Mesangial cell (primary cell): ENCODE data around the gene LCE3A. TPM values are rescaled to one million over a fixed set of nuclear protein-coding genes. Genes with fewer than 3 reads are reported as not detected.

Source experiments
- total RNA-seq: library from RNA; depleted of rRNA; stranded (reverse); fragments of >200 nt; gene quantifications from 2 replicates; pipeline ENCODE4 v1.2.3, GENCODE V29; 2015

LCE3A gene, protein sequence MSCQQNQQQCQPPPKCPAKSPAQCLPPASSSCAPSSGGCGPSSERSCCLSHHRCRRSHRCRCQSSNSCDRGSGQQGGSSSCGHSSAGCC
- not detected in 2 replicates for total RNA-seq

DNA sequence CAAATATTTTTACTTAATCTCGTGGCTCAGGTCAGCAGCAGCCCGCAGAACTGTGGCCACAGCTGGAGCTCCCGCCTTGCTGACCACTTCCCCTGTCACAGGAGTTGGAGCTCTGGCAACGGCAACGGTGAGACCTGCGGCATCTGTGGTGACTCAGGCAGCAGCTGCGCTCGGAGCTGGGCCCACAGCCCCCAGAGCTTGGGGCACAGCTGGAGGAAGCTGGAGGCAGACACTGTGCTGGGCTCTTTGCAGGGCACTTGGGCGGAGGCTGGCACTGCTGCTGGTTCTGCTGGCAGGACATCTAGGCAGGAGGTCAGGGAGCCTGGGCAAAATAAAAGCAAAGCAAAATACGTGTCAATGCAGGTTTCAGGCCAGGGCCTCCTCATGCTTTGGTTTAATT, at the start of gene LCE3A:
TSS of gene LCE3A (minus strand) at position 301 of the 400 bp plus-strand sequence. CDS start at position 301, 0 bp downstream.

DNA sequence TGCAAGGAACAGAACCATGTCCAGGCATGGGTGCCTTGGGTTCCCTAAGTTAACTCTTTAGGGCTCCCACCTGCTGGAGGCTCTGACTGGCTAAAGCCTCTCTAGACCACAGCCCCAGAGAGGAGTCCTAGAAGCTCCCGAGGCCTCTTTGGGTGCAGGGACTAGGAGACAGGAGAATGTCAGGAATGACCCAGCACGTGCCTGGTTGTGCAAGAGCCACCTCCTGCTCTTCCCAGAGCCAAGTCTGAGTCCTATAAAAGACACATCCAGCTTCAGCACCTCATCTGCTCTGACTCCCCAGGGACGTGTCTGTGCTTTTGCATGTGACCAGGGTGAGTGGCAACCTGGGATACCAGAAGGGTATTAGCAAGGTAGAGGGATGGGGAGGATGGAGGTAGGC, 40.2 kb upstream of the LCE3A start, which contains the start of gene LCE2D:
TSS of gene LCE2D (plus strand) at position 283 of the 400 bp plus-strand sequence. CDS start 726 bp downstream, outside the sequence.

DNA sequence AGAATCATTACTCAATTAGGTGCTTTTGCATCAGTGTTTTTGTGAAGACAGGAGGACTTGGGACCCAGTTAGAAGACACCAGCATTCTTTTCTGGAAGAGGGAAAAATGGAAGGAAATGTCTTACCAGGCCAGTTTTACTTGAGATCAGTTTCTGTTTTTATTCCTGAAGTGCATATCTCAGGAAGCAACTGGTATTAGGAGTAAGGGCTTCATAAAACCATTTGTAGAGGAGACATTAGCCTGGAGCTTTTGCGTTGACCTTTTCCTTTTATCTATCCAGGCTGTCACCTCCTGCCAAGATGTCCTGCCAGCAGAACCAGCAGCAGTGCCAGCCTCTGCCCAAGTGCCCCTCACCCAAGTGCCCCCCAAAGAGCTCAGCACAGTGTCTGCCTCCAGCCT, 9.4 kb downstream of the LCE3A start, which contains the start of gene LCE3B:
TSS of gene LCE3B (plus strand) at position 301 of the 400 bp plus-strand sequence. CDS start at position 301, 0 bp downstream.

DNA sequence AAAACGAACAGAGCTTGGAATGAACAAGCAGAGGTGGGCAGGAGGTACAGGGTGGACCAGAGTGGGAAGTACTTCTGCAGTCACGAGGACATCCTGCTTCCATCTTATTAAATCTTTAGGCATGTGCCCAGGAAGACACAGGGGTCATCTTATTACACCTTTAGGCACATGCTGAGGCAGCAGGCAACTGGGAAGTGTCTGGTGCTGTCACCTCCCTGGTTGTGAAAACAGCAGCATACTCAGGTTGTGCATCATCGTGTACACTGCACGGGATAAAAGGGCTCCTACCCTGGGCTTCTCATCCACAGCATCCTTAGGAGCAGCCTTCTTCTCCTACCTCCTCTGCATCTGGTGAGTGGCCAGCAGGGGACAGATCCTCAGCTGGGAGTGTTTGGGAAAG, 23.0 kb downstream of the LCE3A start, which contains the start of gene LCE3C:
TSS of gene LCE3C (plus strand) at position 301 of the 400 bp plus-strand sequence. CDS start 498 bp downstream, outside the sequence.

DNA sequence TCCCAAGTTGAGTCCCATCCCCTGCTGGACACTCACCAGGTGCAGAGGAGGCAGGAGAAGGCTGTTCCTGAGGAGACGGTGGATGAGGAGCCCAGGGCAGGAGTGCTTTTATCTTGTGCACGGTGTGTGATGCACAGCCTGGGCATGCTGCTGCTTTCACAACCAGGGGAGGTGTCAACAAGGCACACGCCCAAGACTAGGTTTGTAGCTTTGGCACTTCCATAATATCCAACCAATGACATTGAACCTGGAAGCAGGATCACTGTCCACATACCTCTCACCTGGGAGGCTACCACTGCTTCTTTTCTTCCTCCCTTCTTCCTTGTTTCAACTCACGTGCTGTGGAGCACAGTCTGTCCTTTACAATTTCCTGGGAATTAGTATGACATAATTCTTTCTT, 42.5 kb downstream of the LCE3A start, which contains the start of gene LCE3D:
TSS of gene LCE3D (minus strand) at position 84 of the 400 bp plus-strand sequence. CDS start 580 bp downstream, outside the sequence.

Other genes with a start within 250 kb of the LCE3A start
- not detected in 2 replicates for gene CRNN, start 208.8 kb downstream of the LCE3A start, total RNA-seq
- gene LCE5A, start 112.3 kb downstream of the LCE3A start, total RNA-seq = not detected in 2 replicates
- not detected in 2 replicates for gene CRCT1, start 108.6 kb downstream of the LCE3A start, total RNA-seq
- gene LCE3E, start 56.3 kb downstream of the LCE3A start, total RNA-seq = not detected in 2 replicates
- not detected in 2 replicates for gene LCE3D, start 42.6 kb downstream of the LCE3A start, total RNA-seq
- not detected in 2 replicates for gene LCE3C, start 22.9 kb downstream of the LCE3A start, total RNA-seq
- not detected in 2 replicates for gene LCE3B, start 9.3 kb downstream of the LCE3A start, total RNA-seq
- not detected in 2 replicates for gene LCE2D, start 40.3 kb upstream of the LCE3A start, total RNA-seq
- gene LCE2C, start 52.2 kb upstream of the LCE3A start, total RNA-seq = not detected in 2 replicates
- not detected in 2 replicates for gene LCE2B, start 63.0 kb upstream of the LCE3A start, total RNA-seq
- gene LCE2A, start 75.2 kb upstream of the LCE3A start, total RNA-seq = not detected in 2 replicates
- not detected in 2 replicates for gene LCE4A, start 85.1 kb upstream of the LCE3A start, total RNA-seq
- gene KPRP, start 134.9 kb upstream of the LCE3A start, total RNA-seq = not detected in 2 replicates
- not detected in 2 replicates for gene LCE1F, start 152.0 kb upstream of the LCE3A start, total RNA-seq
- gene LCE1E, start 163.2 kb upstream of the LCE3A start, total RNA-seq = not detected in 2 replicates
- gene LCE1D, start 173.6 kb upstream of the LCE3A start, total RNA-seq = not detected in 2 replicates
- not detected in 2 replicates for gene LCE1C, start 183.5 kb upstream of the LCE3A start, total RNA-seq
- not detected in 2 replicates for gene LCE1B, start 188.9 kb upstream of the LCE3A start, total RNA-seq
- not detected in 2 replicates for gene LCE1A, start 204.4 kb upstream of the LCE3A start, total RNA-seq
- not detected in 2 replicates for gene LCE6A, start 219.8 kb upstream of the LCE3A start, total RNA-seq
- gene LCE7A, start 236.9 kb upstream of the LCE3A start, total RNA-seq = not detected in 2 replicates